HT1080 (cell line): ENCODE measurements around the gene RNF25. TPM values are rescaled to one million over a fixed set of nuclear protein-coding genes. Genes with fewer than 3 reads are reported as not detected.

ENCODE experiments used
- DNase-seq: peaks from one replicate; pipeline ENCODE4 v3.0.0-alpha.2; 2015; ENCODE audit warnings: low read depth
- polyA plus RNA-seq, 2 experiments: library from polyadenylated mRNA; depleted of rRNA; stranded (reverse); fragments of >200 nt; gene quantifications; 2 replicates each; pipeline ENCODE4 v1.2.3, GENCODE V29; 2015
- total RNA-seq: library from RNA; depleted of rRNA; stranded (reverse); fragments of >200 nt; shearing (Covaris generic); gene quantifications from 2 replicates; pipeline ENCODE4 v1.2.3, GENCODE V29; 2014; rRNA removed

Gene RNF25, protein sequence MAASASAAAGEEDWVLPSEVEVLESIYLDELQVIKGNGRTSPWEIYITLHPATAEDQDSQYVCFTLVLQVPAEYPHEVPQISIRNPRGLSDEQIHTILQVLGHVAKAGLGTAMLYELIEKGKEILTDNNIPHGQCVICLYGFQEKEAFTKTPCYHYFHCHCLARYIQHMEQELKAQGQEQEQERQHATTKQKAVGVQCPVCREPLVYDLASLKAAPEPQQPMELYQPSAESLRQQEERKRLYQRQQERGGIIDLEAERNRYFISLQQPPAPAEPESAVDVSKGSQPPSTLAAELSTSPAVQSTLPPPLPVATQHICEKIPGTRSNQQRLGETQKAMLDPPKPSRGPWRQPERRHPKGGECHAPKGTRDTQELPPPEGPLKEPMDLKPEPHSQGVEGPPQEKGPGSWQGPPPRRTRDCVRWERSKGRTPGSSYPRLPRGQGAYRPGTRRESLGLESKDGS
- 106 TPM in 2 replicates for total RNA-seq
- polyA plus RNA-seq (2015; cell fraction: cytosol; rRNA removed) = 35.1 and 45.5 TPM in 2 replicates
- polyA plus RNA-seq (2015; cell fraction: nucleus; rRNA removed) = 60.6 and 61.1 TPM in 2 replicates

DNA sequence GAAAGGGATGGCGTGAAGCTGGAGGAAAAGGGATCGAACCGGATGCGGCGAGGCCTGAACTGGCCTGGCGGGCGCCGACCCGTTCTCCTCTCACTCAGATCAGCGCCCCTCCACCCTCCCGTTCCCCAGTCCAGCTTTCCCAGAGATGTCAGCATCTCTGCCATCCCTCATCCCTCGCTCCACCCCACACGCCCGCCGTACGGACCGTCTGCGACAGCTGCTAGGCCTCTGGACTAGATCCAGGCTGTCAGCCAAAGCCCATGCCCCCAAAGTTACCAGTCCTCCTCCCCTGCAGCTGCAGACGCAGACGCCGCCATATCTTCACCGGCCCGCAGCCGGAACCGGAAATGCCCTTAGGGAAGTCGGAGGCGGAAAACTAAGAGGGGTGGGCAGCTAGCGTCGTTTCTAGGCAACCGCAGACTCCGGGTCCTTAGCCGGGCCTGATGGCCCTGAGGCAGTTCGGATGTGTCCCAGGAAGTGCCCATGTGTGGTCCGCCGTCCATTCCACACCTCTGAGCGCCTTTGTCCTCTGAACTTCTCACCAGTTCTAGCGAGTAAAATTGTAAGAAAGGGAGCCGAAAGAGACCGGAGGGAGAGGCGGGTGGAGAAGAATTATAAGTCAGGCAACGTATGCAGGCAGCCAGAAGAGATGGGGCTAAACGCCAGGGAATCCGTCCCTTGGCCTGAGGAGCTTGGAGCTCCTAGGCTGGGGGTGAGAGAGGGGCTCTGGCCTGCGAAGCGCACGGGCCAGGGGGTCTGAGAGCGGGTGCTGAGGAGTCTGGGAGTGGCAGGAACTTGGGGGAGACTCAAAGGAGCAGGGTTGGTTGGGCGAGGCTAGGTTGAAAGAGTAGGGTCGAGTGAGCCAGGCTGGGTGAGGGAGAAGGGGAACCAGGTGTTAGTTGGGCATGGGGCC is at the start of gene RNF25, which contains the start of gene STK36:
TSS of gene RNF25 (minus strand) at position 349 of the 913 bp plus-strand sequence. CDS start at position 317, 32 bp downstream.
TSS of gene STK36 (plus strand) at position 433 of the 913 bp plus-strand sequence. CDS start 744 bp downstream, outside the sequence.
- DNase-seq = peak; percentile 93

DNA sequence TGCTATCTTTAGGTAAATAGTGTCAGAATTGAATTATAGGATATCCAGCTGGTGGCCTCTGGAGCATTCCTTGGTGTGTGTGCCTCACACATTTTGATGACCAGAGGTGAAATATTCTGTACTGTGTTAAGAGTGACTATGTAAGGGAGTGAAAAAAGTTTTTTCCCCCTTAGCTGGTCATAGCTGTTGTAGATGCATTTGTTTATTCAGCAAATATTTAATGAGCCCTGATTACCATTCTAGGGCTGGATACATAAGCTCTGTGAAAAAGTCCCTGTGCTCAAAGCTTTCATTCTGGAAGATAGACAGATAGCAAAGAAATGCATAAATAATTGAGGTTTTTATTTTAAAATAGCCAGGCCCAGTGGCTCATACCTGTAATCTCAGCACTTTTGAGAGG is 49.7 kb upstream of the RNF25 start:
- no peak for DNase-seq

DNA sequence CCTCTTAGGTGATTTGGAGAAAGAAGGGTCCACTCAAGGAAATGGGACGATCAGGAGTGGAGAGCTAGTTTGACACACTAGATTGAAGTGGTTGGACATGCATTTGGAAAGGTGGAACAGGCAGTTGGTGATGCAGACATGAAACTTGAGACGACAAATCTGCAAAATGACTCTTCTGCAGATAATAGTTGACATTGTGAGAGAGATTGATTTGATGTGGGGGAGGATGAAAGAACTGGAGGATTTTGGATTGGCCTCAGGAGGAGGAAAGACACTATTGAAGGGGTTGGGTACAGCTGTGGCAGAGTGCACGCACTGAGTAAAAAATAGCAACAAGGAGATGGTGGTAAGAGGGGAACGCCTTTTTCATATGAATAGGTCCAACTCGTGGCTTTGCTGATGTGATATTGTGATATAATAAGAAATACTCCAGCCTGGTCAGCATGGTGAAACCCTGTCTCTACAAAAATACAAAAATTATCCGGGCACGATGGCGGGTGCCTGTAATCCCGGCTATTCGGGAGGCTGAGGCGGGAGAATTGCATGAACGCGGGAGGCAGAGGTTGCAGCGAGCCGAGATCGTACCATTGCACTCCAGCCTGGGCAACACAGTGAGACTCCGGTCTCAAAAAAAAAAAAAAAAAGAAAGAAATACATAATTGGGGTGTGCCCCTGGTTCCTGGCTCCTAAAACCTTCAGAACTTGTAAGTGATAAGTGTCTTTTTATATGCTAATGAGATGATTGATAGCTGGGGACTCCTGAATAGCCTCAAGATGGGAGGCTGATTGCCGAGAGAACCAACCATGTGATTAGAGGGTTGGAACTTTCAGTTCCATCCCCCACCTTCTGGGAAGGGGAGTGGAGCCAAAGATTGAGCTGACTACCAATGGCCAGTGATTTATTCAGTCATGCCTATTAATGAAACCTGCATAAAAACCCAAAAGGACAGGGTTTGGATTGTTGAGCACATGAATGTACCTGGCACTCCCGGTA is 48.5 kb upstream of the RNF25 start:
- DNase-seq = no peak

DNA sequence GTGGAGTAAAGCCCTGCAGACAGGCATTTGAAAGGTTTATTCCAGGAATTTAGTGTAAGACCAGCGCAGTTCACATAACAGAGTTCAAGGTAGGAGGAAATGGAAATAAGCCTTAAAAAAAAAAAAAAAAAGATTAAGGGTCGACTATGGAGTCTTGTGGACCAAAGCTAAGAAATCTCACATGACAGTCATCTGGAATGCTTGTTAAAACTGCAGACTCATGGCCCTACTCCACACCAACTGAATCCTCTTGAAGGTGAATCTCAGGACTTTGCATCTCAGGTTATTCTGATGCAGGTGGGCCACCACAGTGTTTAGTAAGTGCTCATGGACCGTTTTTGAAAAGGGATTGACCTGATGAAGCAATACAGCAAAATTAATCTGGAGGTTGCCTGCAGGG is 47.7 kb upstream of the RNF25 start:
- no peak for DNase-seq

DNA sequence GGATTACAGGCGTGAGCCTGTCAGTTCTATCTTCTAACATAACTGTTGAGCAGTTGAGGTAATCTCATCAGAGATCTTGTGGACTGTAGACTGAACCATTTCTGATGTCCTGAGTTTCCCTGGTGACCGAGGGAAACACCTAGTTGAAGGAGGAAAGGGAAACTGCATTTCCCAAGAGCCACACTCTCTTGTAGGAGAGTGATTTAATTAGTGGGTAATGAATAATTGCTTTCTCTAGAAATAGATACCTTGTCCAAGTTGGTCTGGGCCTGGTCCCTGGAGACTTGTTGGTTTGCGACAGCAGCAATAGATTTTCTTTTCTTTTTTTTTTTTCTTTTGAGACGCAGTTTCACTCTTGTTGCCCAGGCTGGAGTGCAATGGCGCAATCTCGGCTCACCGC is 46.3 kb upstream of the RNF25 start:
- no peak for DNase-seq

DNA sequence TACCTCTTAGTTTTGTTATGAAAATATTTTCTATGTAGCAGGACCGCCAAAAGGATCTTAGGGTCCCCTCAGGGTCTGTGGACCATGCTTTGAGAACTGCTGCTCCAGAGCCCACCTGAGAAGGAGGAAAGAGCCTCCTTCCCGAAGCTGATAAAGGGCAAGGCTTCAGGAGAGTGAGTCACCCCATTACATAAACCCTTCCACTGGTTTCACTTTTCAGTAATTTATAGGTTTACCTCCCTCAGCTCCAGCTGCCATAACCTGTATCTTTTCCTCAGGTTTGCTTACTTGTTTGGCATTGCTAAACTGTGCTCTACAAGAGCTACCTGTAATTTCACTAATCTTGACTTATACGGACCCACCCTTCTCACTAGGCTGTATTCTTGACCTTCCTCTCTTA is 45.5 kb upstream of the RNF25 start:
- peak; percentile 40 for DNase-seq

DNA sequence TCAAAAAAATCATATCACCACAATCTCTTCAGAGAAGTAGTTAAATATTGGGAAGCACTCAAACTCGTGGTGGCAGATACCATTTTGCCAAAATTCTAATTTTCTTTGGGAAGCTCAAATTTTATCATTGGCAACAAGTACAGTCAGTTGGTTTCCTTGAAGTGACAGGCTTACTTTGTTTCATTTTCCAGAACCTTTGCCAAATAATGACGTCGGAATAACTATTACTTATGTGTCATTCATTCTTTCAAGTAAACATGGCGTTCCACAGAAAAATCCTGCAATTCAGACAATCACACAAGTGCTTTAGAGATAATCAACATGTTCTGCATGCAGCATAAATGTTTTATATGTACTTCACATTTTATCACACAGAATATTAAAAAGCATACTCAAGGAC is 44.3 kb upstream of the RNF25 start:
- no peak for DNase-seq

DNA sequence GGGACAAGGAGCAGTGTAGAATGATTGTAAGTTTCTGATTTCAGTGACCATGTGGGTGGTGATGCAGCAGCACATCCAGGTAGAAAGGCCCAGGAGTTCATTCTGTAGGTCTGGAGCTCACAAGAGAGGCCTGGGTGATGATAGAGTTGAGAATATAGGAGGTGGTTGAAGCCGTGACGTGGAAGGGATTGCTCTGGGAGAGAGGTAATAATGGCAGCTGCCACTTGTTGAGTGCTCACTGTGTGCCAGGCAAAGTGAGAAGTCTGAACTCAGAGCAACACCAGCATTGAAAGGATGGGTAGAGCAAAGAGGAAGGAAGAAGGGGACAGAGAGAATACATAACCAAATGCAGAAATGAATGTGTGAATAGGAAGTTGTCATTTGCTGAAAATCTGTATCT is 42.1 kb upstream of the RNF25 start:
- no peak for DNase-seq

DNA sequence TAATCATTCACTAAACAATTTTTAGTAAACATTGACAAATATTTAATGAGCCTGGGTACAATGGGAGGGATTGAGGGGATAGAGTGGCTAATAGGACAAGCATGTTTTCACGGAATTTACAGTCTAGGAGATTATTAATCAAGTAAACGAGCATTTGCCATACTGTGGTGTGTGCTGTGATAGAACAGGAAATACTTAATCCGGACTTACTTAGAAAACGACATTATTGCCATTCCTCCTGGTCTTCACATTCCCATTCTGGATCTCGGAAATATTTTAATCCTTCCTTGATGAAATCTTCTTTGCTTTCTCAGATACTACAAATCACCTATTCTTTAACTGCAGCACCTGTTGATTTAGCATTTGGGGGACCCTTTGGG is 39.7 kb upstream of the RNF25 start:
- DNase-seq = no peak

DNA sequence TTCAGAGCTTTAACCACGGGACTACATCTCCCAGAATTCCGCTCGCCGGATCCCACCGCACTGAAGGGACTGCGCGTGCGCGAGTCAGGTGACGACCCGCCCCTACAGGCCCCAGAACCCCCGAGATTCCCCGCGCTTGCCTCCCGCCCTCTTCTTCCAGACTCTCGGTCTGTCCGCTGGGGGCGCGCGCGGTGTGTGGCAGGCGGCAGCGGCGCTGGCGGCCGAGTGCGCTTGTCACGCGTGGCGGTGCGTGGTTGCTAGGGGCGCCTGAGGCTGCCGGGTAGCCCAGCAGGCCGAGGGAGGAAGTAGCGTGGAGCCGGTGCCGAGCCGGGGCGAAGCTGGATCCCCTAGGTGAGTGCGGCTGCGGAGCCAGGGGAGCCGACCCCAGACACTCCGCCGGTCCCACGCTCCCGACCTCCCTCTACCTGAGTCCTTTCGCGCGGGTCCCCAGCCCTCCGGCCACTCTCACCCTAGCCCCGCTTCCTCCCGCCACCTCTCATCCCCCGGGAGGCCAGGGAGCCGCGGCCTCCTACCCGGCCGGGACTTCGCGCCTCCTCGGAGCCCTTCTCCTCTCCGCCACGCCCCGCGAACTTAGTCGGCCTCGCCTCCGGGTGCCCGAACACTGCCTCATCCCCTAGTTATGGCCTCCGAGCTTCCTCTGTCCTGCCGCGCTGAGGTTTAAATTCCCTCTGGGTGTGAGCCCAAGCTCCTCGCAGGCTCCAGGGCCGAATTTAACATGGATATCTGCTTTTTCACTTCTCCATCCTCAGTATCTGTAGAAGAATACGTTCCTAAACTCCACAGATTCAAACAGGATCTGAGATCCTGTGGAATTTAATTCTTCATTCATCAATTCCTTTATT is 39.1 kb upstream of the RNF25 start, which contains the start of gene TTLL4:
TSS of gene TTLL4 (plus strand) at position 149 of the 863 bp plus-strand sequence. CDS start 26,842 bp downstream, outside the sequence.
- DNase-seq = peak; percentile 91

DNA sequence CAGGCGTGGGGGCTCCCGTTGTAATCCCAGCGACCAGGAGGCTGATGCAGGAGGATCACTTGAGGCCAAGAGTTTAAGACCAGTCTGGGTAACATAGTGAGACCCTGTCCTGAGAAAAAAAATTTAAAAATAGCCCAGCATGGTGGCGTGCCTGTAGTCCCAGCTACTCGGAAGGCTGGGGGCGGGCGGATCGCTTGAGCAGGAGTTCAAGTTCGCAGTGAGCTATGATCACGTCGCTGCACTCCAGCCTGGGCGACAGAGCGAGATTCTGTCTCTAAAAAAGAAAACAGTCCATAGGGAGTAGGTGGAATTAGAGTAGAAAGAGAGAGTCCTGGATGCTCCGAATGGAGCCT is 38.5 kb upstream of the RNF25 start:
- DNase-seq = no peak

DNA sequence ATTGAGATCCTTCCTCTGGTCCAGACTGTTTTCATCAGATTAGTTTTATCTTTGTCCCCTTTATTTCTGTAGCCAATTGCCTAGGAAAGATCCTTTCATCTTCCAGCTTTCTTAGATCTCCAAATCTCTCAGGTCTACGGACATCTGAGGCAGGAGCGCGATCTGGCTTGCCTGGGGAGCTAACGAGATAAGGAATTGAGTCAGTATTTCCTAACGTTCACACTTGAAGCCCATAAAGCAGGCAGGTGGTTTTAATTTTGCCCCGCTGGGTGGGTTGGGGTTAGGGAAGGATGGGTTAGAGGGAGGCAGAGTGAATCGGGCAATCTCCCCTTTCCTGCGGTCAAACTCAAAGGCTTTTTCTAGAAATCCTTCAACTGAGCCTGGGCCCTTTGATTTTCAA is 38.1 kb upstream of the RNF25 start:
- no peak for DNase-seq

DNA sequence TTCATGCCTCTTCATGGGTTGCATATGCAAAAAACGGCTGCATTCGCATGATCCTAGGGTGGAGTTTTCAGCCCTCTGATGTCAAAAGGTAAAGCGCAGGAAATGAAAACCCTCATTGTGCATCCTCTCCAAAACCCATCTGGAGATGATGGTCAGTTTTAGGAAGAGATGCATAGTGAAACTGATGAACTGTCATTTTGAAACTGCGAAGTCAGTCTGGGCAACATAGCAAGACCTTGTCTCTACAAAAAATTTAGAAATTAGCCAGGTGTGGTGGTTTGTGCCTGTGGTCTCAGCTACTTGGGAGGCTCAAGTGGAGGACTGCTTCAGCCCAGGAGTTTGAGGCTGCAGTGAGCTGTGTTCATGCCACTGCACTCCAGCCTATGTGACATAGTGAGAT is 36.3 kb upstream of the RNF25 start:
- no peak for DNase-seq

DNA sequence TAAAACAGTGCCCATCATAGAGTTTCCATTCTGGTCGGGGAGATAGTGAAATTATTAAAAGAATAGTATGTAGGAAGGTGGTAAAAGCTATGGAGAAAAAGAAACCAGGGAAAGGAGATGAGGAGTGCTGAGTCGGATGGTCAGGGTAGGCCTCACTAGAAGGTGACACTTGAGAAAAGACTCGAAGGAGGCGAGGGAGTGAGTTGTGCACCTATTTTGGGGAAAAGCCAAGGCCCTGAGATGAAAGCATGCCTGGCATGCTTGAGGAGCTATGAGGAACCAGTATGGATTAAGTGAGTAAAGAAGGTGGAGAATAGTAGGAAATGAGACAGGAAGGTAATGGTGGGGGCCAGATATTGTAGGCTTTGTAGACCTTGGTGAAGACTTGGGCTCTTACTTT is 31.5 kb upstream of the RNF25 start:
- DNase-seq = no peak

DNA sequence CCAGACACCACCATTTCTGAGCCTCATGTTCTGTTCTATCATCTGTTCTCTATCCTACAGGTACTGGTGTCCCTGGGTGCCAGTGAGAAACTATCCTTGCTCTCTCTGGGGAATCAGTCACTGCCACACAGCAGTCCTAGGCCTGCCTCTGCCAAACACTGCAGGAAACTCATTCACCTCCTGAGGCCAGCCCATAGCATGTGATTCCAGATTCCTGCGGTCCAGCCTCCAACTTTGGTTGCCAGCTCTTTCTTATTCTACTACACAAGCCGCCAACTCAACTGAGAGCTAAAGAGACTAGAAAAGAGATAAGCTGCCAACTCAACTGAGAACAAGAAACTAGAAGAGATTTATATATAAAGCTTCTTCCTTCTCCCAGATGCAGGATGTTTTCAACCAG is 30.0 kb upstream of the RNF25 start:
- no peak for DNase-seq

DNA sequence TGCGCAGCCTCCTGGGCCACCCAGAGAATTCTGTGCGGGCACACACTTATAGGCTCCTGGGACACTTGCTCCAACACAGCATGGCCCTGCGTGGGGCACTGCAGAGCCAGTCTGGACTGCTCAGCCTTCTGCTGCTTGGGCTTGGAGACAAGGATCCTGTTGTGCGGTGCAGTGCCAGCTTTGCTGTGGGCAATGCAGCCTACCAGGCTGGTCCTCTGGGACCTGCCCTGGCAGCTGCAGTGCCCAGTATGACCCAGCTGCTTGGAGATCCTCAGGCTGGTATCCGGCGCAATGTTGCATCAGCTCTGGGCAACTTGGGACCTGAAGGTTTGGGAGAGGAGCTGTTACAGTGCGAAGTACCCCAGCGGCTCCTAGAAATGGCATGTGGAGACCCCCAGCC is 27.1 kb upstream of the RNF25 start:
- no peak for DNase-seq

DNA sequence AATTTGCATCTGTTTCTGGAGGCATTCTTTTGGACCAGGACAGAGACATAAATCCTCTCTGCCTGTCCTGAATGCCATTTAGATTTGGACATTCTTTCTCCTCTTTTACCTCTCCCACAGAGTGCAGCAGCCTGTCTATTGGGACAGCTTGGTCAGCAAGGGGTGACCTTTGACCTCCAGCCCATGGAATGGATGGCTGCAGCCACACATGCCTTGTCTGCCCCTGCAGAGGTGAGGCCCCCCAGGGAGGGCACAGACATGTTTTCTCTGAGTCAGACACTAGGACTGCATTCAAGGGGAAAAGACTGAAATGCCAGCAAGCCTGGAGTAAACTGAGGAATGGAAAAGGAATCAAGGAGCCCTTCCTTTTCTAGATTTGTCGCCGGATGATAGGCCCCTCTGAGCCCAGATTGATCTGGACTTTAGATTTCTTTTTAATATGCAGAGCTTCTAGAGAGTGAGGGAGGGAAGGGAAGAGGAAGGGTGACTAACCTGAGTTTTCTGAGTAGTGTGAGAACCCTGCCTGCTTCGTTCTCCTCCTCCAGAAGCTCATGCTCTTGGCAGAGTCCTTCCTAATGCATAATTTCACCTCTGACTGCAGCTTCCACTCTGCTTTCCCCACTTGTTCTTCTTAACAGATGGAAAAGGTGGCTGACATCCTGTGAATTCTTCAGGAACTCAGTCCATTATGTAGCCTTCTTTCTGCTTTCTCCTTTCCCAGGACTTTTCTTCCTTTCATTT is 22.8 kb upstream of the RNF25 start:
- DNase-seq = peak; percentile 48

DNA sequence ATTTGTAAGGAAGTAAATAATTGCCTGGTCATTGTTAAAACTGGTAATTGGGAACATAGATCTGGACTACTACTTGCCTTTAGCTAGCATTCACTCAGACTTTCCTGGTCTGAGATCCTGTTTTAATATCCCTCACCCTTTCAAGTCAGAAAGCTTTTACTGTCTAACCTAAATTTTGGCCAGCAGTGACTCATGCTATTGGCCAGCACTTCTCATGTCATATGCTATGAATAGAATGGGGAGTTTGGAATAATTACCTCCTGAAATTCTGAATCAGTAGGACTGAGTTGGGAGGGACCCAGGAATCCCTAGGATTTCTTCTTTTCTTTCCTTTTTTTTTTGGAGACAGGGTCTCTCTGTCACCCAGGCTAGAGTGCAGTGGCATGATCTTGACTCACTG is 19.4 kb upstream of the RNF25 start:
- DNase-seq = peak; percentile 32
